HTERT RPE-1 (cell line): ENCODE results near the gene PLD1.

Experiments used
- in situ Hi-C: fragments of 300-500 bp; cut with MboI; formaldehyde crosslinking; loops from 4 replicates; pipeline ENCODE4 v1.14.3; 2020; ENCODE audit warnings: low sequenced_read_pairs

The PLD1 gene

DNA sequence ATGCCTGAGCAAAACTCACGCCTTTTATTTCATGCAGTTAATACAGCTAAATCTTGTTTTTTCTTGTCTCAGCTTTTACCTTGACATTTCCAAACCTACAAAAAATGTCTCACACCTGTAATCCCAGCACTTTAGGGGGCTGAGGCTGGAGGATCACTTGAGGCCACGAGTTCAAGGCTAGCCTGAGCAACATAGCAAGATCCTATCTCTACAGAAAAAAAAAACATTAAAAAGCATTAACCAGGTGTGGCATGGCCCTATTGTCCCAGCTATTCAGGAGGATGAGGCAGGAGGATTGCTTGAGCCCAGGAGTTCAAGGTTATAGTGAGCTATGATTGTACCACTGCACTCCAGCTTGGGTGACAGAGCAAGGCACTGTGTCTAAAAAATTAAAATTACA is 29.0 kb upstream of the PLD1 start:
- in situ Hi-C loops: no loop called here

- in situ Hi-C loops: no loop called here
These were observed 28.0 kb upstream of the PLD1 start for GRCh38 chr3:171838218-171838720.

GRCh38 chr3:171837698-171838097 is 27.4 kb upstream of the PLD1 start:
- in situ Hi-C loops: no loop called here

DNA sequence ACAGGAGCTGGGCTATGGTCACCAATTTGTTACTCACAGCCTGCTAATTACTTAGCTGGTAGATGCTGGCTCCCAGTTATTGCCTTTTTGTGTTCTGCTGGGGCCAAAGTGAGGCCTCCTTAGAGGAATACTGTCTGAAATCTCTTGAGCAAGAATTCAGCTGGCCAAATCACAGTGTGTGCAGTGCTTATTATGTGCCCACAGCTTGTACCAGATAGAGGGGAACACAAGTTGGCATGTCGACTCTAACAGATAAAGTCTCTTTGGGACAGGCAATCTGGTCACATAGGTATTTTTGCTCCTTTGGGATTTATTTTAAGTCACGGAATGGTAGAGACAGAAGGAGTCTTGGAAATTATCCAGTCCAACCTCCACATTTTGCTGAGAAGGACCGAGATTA is 26.6 kb upstream of the PLD1 start:
- in situ Hi-C loops: no loop called here

DNA sequence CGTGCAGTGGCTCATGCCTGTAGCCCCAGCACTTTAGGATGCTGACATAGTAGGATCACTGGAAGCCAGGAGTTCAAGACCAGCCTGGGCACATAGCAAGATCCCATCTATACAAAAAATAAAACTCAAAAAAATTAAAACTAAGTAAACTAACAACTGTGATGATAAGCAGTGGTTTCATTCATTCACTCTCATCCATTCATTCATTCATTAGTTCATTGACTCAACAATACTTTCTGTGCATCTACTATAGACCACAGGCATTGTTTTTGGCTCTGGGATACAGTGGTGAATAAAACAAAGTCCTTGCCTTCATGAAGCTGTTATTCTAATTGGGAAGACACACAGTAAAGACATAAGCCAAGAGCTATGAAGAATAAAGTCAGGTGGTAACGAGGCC is 25.3 kb upstream of the PLD1 start:
- in situ Hi-C loops: no loop called here

- in situ Hi-C loops: no loop called here
These were observed 24.8 kb upstream of the PLD1 start for GRCh38 chr3:171835116-171835515.

DNA sequence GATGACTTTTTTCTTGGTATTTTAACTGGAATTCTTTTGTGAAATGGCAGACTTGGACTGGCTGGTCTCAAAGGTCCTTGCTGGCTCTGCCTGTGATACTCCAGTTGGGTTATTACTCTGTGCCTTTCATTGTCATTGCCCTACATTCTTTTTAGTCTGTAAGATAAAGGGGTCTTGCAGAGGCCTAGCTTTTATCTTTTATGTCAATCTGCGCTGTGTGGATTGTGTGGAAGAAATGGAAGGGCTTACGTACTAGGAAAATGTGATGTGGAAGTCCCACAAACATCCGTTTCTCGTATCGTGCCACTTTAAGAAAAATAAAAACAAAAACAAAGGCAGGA is 24.1 kb upstream of the PLD1 start:
- in situ Hi-C loops: no loop called here

- in situ Hi-C loops: no loop called here
These were observed 23.6 kb upstream of the PLD1 start for GRCh38 chr3:171833789-171834460.

GRCh38 chr3:171832989-171833388 is 22.7 kb upstream of the PLD1 start:
- in situ Hi-C loops: no loop called here

DNA sequence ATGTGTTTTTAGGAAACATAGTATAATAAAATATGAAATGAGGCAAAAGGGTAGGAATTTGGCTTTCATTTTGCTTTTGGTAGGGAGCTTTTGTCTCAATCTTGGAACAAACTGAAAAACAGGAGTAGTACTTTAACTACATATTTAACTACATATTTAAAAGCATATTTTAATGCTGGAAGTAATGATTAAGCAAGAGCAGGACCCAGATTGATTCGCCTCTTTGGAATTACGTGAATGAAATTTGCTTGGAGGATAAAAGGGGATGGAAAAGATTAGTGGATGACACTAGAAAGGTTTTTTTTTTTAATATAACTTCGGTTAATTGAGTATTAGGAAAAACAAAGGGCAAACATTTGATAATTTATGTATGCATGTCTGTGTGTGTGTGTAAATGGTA is 21.7 kb upstream of the PLD1 start:
- in situ Hi-C loops: no loop called here

DNA sequence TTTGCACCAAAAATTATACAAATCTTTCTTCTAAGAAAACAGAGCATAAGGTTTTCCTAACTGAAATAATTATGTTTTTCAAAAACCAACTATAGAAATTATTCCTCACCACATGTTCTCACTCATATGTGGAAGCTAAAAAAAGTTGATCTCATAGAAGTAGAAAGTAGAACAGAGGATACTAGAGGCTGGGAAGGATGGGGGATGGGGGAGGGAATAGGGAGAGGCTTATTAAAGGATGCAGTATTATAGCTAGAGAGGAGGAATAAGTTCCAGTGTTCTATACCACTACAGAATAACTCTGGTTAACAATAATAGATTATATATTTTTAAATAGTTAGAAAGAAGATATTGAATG is 20.2 kb upstream of the PLD1 start:
- in situ Hi-C loops: no loop called here

- in situ Hi-C loops: no loop called here
These were observed 19.7 kb upstream of the PLD1 start for GRCh38 chr3:171829841-171830517.

DNA sequence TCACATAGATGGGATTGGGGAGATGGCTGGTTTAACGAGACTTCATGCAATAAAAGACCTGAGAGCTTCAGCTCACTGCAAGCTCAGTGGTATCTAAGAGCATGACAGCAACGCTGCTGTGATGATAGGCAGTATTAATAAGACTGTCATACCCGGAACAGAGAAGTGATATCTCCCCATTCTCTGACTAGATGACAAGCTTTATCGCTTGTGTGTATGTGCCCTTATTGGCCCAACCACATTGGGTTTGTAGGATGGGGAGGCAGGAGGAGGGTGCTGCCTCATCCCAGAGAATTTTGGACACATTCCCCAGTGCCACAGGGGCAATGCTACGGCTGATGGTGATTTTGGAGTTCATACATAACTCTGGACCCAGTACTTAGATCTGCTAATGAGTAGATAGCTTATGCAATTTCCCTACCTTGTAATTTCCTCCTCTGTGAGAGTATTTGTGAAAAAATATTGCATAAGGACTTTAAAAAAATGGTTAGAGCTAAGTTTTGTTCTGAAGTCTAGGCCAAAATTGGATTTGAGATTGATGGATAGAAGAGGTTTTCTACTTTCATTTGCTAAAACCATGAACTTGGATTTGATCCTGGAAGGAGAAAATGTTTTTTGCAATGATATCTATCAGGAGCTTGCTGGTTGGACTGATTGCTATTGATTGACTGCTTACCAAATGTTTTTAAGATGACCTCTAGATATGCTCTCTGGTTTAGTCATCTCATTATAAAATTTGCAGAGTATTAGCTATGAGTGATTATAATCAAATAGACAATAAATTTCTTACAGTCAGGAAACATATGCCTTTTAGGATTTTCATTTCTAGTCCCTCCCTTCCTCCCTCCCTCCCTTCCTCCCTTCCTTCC is 18.9 kb upstream of the PLD1 start:
- in situ Hi-C loops: no loop called here

- in situ Hi-C loops: no loop called here
These were observed 17.7 kb upstream of the PLD1 start for GRCh38 chr3:171827836-171828458.

DNA sequence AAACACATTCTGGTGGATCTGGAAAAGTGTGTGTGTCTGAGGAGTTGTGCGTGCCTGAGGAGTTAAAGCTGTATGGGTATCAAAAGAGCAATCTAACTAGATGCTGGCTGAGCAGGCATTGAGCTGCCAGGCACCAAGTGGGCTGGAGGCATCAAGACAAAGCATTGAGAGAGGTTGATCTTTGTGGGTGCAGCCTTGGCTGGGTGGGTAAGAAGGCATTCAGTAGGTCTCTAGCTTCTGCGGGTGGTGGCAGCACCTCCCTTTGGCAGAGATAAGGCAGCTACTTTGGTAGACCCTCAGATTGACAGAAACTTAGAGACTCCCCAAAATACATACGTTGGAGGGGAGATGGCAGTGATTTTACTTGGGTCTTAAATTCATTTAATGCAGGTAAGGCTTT is 17.1 kb upstream of the PLD1 start:
- in situ Hi-C loops: no loop called here

GRCh38 chr3:171825222-171825828 is 15.0 kb upstream of the PLD1 start:
- in situ Hi-C loops: no loop called here

GRCh38 chr3:171824824-171825221 is 14.5 kb upstream of the PLD1 start:
- in situ Hi-C loops: no loop called here

- in situ Hi-C loops: no loop called here
These were observed 13.8 kb upstream of the PLD1 start for GRCh38 chr3:171824116-171824515.

DNA sequence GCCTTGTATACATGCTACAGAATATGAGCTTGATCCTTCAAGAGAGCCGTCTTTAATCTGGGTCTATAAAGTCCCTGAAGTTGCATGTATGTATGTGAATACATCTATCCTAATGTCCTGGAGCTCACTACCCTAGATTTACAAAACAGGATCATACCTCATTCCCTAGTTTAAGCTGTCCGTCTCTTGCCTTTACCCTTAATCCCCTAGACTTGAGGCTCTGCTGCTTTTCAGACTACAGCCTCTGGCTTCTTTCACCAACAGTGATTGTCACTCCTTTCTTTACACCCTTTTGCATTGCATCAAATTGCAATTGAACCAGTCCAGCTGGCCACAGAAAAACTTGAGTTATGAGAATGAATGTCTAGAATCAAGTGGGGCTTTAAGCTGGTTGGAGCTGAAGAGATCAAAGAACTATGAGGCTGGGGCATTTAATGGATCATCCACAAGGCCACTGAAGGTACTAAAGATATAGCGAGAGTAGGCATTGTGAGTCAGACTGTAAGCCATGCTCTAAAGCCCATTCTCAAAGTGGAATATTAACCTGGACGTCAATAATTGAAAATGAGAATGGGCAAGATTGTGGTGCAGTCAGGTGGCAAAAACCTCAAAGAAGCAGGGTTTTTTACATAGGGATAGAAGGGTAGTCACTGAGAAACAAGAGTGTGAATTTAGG is 12.3 kb upstream of the PLD1 start:
- in situ Hi-C loops: no loop called here

DNA sequence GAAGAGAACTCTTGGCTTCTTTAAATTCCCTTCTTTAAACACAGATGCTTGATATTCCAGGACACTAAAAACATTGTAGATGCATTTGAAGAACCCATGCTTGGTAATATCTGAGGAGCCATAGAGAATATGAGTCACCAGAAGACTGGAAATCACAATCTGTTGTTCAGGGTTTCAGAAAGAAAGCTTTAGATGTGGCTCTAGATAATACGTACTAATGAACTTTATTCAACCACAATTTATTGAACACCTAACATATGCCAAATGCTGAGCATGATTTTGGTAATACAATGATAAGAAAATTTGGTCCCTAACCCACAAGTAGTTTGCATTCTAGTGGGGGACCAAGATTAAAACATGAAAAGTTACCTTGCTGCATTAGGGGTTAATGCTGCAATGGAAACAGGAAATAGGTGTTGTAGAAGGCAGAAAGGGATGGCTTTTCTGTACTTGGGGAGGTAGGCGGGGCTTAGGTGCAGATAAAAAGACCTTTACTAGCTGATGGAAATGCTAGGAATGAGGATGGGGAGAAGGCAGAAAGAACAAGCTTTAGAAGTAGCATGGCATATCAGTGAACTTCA is 11.6 kb upstream of the PLD1 start:
- in situ Hi-C loops: no loop called here
